Neutrophil (primary cell): Measurements from ENCODE around the gene MEIOB.
"Not testable (repeated sequence)": the region's sequence is repeated elsewhere in the genome, so short reads cannot be mapped to it uniquely, and the experiment has no call there.

ENCODE experiments used
- H3K27ac ChIP-seq: fragments of 200-600 bp; sonication (generic); 2 replicates; pipeline ENCODE4 v1.5.1; 2016; ENCODE audit warnings: mild to moderate bottlenecking, moderate library complexity
- H3K27me3 ChIP-seq: fragments of 200-600 bp; sonication (generic); 2 replicates; pipeline ENCODE4 v1.6.0; 2016; ENCODE audit warnings: mild to moderate bottlenecking
- H3K36me3 ChIP-seq: fragments of 200-600 bp; sonication (generic); 2 replicates; pipeline ENCODE4 v1.5.1; 2017
- H3K4me1 ChIP-seq, 2 experiments: fragments of 200-600 bp in 1 of 2; sonication (generic) in 1 of 2; 1 replicate in 1 of 2; 2 replicates in 1 of 2; pipeline versions ENCODE4 v1.5.1 to v1.6.1; 2013 to 2016; ENCODE audit warnings: low read depth in 1 of 2, low read length in 1 of 2, mild to moderate bottlenecking in 1 of 2, moderate library complexity in 1 of 2; ENCODE audit not compliant: control insufficient read depth in 1 of 2, insufficient read depth in 1 of 2
- H3K4me3 ChIP-seq, 2 experiments: fragments of 200-600 bp in 1 of 2; sonication (generic) in 1 of 2; 1 replicate in 1 of 2; 2 replicates in 1 of 2; pipeline ENCODE4 v1.5.1; 2013 to 2016; ENCODE audit warnings: low read depth in 1 of 2, low read length in 1 of 2, mild to moderate bottlenecking in 1 of 2, moderate library complexity in 1 of 2
- H3K9me3 ChIP-seq: fragments of 200-600 bp; sonication (generic); 2 replicates; pipeline ENCODE4 v1.5.1; 2016
- CTCF ChIP-seq: fragments of 200-600 bp; sonication (generic); IDR thresholded peaks from 2 replicates; pipeline ENCODE4 v1.5.1; 2016; ENCODE audit warnings: antibody characterized with exemption

The MEIOB gene

GRCh38 chr16:1877089-1877488 lies 5.1 kb upstream of the MEIOB start:
- Histone ChIP-seq H3K27ac (no peak overlapping the region), H3K36me3 (no peaks in the 10 kb centered on the region), H3K4me1 (peaks cover 0 to 3% of the 10 kb centered on the region in 2 experiments), H3K9me3 (peaks cover under 1% of the 10 kb centered on the region), H3K27me3 (peaks cover 86% of the 10 kb centered on the region), H3K4me3 (no peak overlapping the region)
- TF ChIP-seq CTCF, result no peak

GRCh38 chr16:1876468-1876867 lies 4.5 kb upstream of the MEIOB start:
- no peak for TF ChIP-seq CTCF
- Histone ChIP-seq H3K36me3 (no peaks in the 10 kb centered on the region), H3K4me1 (peaks cover 0 to 5% of the 10 kb centered on the region in 2 experiments), H3K4me3 (no peak overlapping the region), H3K9me3 (peaks cover 4% of the 10 kb centered on the region), H3K27me3 (peaks cover 93% of the 10 kb centered on the region), H3K27ac (no peak overlapping the region)

GRCh38 chr16:1876066-1876465 lies 4.1 kb upstream of the MEIOB start:
- not testable (repeated sequence) for H3K27ac ChIP-seq, H3K4me1 ChIP-seq, H3K4me3 ChIP-seq, H3K9me3 ChIP-seq, H3K36me3 ChIP-seq
- peaks cover 90% of the 10 kb centered on the region for H3K27me3 ChIP-seq

- Histone ChIP-seq H3K4me3 (no peak overlapping the region), H3K36me3 (no peaks in the 10 kb centered on the region), H3K27me3 (peaks cover 92% of the 10 kb centered on the region), H3K27ac (no peak overlapping the region), H3K9me3 (peaks cover 4% of the 10 kb centered on the region), H3K4me1 (peaks cover 0 to 5% of the 10 kb centered on the region in 2 experiments)
- TF ChIP-seq CTCF, result no peak
Observed at GRCh38 chr16:1874854-1875253, 2.9 kb upstream of the MEIOB start.

- TF ChIP-seq CTCF, result no peak
- Histone ChIP-seq H3K27ac (no peak overlapping the region), H3K4me3 (no peak overlapping the region), H3K9me3 (peaks cover 4% of the 10 kb centered on the region), H3K27me3 (peaks cover 80% of the 10 kb centered on the region), H3K4me1 (peaks cover 0 to 5% of the 10 kb centered on the region in 2 experiments), H3K36me3 (no peaks in the 10 kb centered on the region)
Observed at GRCh38 chr16:1870365-1871082, 1.4 kb downstream of the MEIOB start.

- no peak overlapping the region for H3K27ac ChIP-seq
- no peaks in the 10 kb centered on the region for H3K36me3 ChIP-seq
- no peaks in the 10 kb centered on the region for H3K9me3 ChIP-seq
- no peak overlapping the region for H3K4me3 ChIP-seq
- H3K4me1 ChIP-seq, result no peaks in the 10 kb centered on the region
- no peak for TF ChIP-seq CTCF
- peaks cover 74% of the 10 kb centered on the region for H3K27me3 ChIP-seq
Observed at GRCh38 chr16:1865902-1866690, 5.9 kb downstream of the MEIOB start.
